Measurements from ENCODE around the gene GPC3.
A peak's percentile ranks its signal among the peaks of the same experiment; 100 is the strongest.
"Not testable (repeated sequence)": the region's sequence is repeated elsewhere in the genome, so short reads cannot be mapped to it uniquely, and the experiment has no call there.

GPC3 gene

GRCh38 chrX:133555782-133556458 is 429.5 kb downstream of the GPC3 start:
- no peak for DNase-seq (ENCODE audit: low read depth)

- peak; percentile 27 for DNase-seq (ENCODE audit: low read depth)
Observed at GRCh38 chrX:133550665-133551485, 434.5 kb downstream of the GPC3 start.

GRCh38 chrX:133549295-133549933 is 436.0 kb downstream of the GPC3 start:
- DNase-seq (ENCODE audit: low read depth): no peak

- peak; percentile 39 for DNase-seq (ENCODE audit: low read depth)
Observed at GRCh38 chrX:133546441-133546840, 439.0 kb downstream of the GPC3 start.

GRCh38 chrX:133544778-133545177 is 440.6 kb downstream of the GPC3 start:
- DNase-seq (ENCODE audit: low read depth): no peak

GRCh38 chrX:133544115-133544514 is 441.3 kb downstream of the GPC3 start:
- peak; percentile 74 for DNase-seq (ENCODE audit: low read depth)

GRCh38 chrX:133543654-133544053 is 441.7 kb downstream of the GPC3 start:
- DNase-seq (ENCODE audit: low read depth): no peak

- peak; percentile 81 for DNase-seq (ENCODE audit: low read depth)
Observed at GRCh38 chrX:133542476-133542875, 442.9 kb downstream of the GPC3 start.

GRCh38 chrX:133541021-133541420 is 444.4 kb downstream of the GPC3 start:
- DNase-seq (ENCODE audit: low read depth): peak; percentile 5

- no peak for DNase-seq (ENCODE audit: low read depth)
Observed at GRCh38 chrX:133538148-133538547, 447.2 kb downstream of the GPC3 start.

GRCh38 chrX:133537142-133537541 is 448.3 kb downstream of the GPC3 start:
- DNase-seq (ENCODE audit: low read depth): no peak

- no peak for DNase-seq (ENCODE audit: low read depth)
Observed at GRCh38 chrX:133535066-133535465, 450.3 kb downstream of the GPC3 start.

- DNase-seq (ENCODE audit: low read depth): no peak
Observed at GRCh38 chrX:133534172-133534571, 451.2 kb downstream of the GPC3 start.

- no peak for DNase-seq (ENCODE audit: low read depth)
Observed at GRCh38 chrX:133533249-133533648, 452.1 kb downstream of the GPC3 start.

GRCh38 chrX:133530960-133531359 is 454.4 kb downstream of the GPC3 start:
- DNase-seq (ENCODE audit: low read depth): no peak

- no peak for DNase-seq (ENCODE audit: low read depth)
Observed at GRCh38 chrX:133529578-133529977, 455.8 kb downstream of the GPC3 start.

- no peak for DNase-seq (ENCODE audit: low read depth)
Observed at GRCh38 chrX:133527825-133528224, 457.6 kb downstream of the GPC3 start.

- no peak for DNase-seq (ENCODE audit: low read depth)
Observed at GRCh38 chrX:133527415-133527814, 458.0 kb downstream of the GPC3 start.

- DNase-seq (ENCODE audit: low read depth): not testable (repeated sequence)
Observed at GRCh38 chrX:133526773-133527172, 458.6 kb downstream of the GPC3 start.

- no peak for DNase-seq (ENCODE audit: low read depth)
Observed at GRCh38 chrX:133523526-133523925, 461.9 kb downstream of the GPC3 start.

GRCh38 chrX:133523081-133523487 is 462.3 kb downstream of the GPC3 start:
- peak; percentile 43 for DNase-seq (ENCODE audit: low read depth)

- DNase-seq (ENCODE audit: low read depth): peak; percentile 51
Observed at GRCh38 chrX:133516686-133517085, 468.7 kb downstream of the GPC3 start.

GRCh38 chrX:133514486-133514885 is 470.9 kb downstream of the GPC3 start:
- DNase-seq (ENCODE audit: low read depth): no peak
